Fibroblast of lung (primary cell): ENCODE measurements around the gene KAT2A. TPM values are rescaled to one million over a fixed set of nuclear protein-coding genes. Genes with fewer than 3 reads are reported as not detected.

Source experiments
- DNase-seq, 2 donors: peaks; one replicate each; pipeline versions ENCODE4 v3.0.0 to v3.0.0-alpha.2; 2010; ENCODE audit warnings: low read depth in 2 of 2
- H2AFZ ChIP-seq: 2 replicates; pipeline ENCODE4 v1.5.1; 2012; ENCODE audit warnings: low read length, control low read depth, inconsistent platforms
- H3K27ac ChIP-seq: 2 replicates; pipeline ENCODE4 v1.5.1; 2011; ENCODE audit warnings: low read length, control low read depth; ENCODE audit not compliant: insufficient read depth
- H3K27me3 ChIP-seq: 2 replicates; pipeline ENCODE4 v1.5.1; 2011; ENCODE audit warnings: mild to moderate bottlenecking, low read length; ENCODE audit not compliant: control insufficient read depth, insufficient read depth
- H3K36me3 ChIP-seq: 2 replicates; pipeline ENCODE4 v1.5.1; 2011; ENCODE audit warnings: low read length; ENCODE audit not compliant: control insufficient read depth, insufficient read depth
- H3K4me1 ChIP-seq: 2 replicates; pipeline ENCODE4 v1.5.1; 2011; ENCODE audit warnings: low read length; ENCODE audit not compliant: control insufficient read depth, insufficient read depth; ENCODE audit errors: extremely low read depth
- H3K4me2 ChIP-seq: 2 replicates; pipeline ENCODE4 v1.5.1; 2011; ENCODE audit warnings: low read length, control low read depth; ENCODE audit not compliant: insufficient read depth; ENCODE audit errors: extremely low read depth
- H3K4me3 ChIP-seq, 4 experiments: fragments of 200-600 bp in 1 of 4; sonication (generic) in 1 of 4; replicated peaks in 1 of 4; 2 replicates each; pipeline ENCODE4 v1.5.1; 2011 to 2016; ENCODE audit warnings: low read length in 4 of 4, low read depth in 3 of 4, mild to moderate bottlenecking in 3 of 4, control low read depth in 2 of 4, inconsistent platforms in 1 of 4, mixed read lengths in 1 of 4; ENCODE audit not compliant: insufficient read depth in 1 of 4; ENCODE audit errors: control extremely low read depth in 1 of 4
- H3K79me2 ChIP-seq: 2 replicates; pipeline ENCODE4 v1.5.1; 2012; ENCODE audit warnings: mild to moderate bottlenecking, low read length, inconsistent platforms; ENCODE audit not compliant: control insufficient read depth, insufficient read depth
- H3K9ac ChIP-seq: 2 replicates; pipeline ENCODE4 v1.5.1; 2011; ENCODE audit warnings: mild to moderate bottlenecking, low read length, control low read depth; ENCODE audit not compliant: insufficient read depth
- H3K9me3 ChIP-seq: 2 replicates; pipeline ENCODE4 v1.5.1; 2012; ENCODE audit warnings: low read depth, low read length; ENCODE audit not compliant: control insufficient read depth, insufficient read depth
- H4K20me1 ChIP-seq: 2 replicates; pipeline ENCODE4 v1.5.1; 2011; ENCODE audit warnings: low read length; ENCODE audit not compliant: control insufficient read depth, insufficient read depth; ENCODE audit errors: extremely low read depth
- EZH2 ChIP-seq: IDR thresholded peaks from 2 replicates; pipeline ENCODE4 v1.5.1; 2012; ENCODE audit warnings: low read length, control low read depth, mild to moderate bottlenecking; ENCODE audit errors: missing control alignments
- polyA plus RNA-seq, 2 donors: library from polyadenylated mRNA; depleted of rRNA in 1 of 2; stranded (reverse) in 1 of 2; unstranded in 1 of 2; fragments of >200 nt; gene quantifications; 2 replicates each; pipeline ENCODE4 v1.2.1, GENCODE V29; 2011 to 2012; ENCODE audit warnings: missing spikeins in 1 of 2
- total RNA-seq: library from RNA; depleted of rRNA; stranded (reverse); fragments of >200 nt; gene quantifications from 2 replicates; pipeline ENCODE4 v1.2.1, GENCODE V29; 2014
- TF ChIP-seq, protein P1 (sequence below), 2 donors: IDR thresholded peaks in 1 of 2; conservative IDR thresholded peaks in 1 of 2; 1 replicate in 1 of 2; 2 replicates in 1 of 2; pipeline ENCODE4 v1.5.1; 2011 to 2012; ENCODE audit warnings: low read length in 2 of 2, control low read depth in 1 of 2, inconsistent platforms in 1 of 2, low read depth in 1 of 2, mild to moderate bottlenecking in 1 of 2

Gene KAT2A
- total and polyA plus RNA-seq, 2 donors (not counting 1 experiment from before 2014, with no cell fraction given), result 7.8 to 9.1 TPM

DNA sequence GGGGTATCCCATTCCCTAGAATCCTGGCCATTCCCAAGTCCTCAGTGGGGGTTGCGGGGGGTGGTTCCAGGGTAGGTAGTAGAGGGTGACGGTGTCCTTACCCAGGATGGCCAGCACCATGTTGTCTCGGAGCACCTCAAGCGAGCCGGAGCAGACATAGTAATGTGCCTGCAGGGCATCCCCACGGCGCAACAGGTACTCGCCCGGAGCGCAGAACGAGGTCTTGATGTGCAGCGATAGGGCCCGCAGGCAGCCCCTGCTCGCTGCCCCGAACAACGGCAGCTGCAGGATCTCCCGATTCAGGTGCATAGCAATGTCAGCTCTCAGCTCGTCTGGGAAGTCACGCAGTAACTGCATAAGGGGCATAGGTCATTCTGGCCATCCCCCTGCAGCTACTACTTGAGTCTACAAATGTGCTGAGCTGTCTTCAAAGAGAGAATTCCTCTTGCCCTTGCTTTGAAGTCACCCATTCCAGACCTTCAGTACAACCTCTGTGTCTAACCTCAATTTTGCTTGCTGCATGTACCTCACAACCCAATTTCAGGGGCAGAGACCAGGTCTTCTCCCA is 45.1 kb upstream of the KAT2A start:
- H4K20me1 ChIP-seq, result no peaks in the 10 kb centered on the region
- H3K4me3 ChIP-seq, result no peak overlapping the region
- H3K27me3 ChIP-seq, result no peaks in the 10 kb centered on the region
- TF ChIP-seq, protein P1, sequence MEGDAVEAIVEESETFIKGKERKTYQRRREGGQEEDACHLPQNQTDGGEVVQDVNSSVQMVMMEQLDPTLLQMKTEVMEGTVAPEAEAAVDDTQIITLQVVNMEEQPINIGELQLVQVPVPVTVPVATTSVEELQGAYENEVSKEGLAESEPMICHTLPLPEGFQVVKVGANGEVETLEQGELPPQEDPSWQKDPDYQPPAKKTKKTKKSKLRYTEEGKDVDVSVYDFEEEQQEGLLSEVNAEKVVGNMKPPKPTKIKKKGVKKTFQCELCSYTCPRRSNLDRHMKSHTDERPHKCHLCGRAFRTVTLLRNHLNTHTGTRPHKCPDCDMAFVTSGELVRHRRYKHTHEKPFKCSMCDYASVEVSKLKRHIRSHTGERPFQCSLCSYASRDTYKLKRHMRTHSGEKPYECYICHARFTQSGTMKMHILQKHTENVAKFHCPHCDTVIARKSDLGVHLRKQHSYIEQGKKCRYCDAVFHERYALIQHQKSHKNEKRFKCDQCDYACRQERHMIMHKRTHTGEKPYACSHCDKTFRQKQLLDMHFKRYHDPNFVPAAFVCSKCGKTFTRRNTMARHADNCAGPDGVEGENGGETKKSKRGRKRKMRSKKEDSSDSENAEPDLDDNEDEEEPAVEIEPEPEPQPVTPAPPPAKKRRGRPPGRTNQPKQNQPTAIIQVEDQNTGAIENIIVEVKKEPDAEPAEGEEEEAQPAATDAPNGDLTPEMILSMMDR (conservative IDR thresholded peaks at IDR 0.05 in 1 of 2, IDR thresholded peaks at IDR 0.05 in 1 of 2; ENCODE audit: low read depth in 1 of 2, low read length in 2 of 2), result no peak
- no peak for TF ChIP-seq EZH2
- H3K36me3 ChIP-seq, result no peaks in the 10 kb centered on the region
- H3K9ac ChIP-seq, result no peak overlapping the region
- no peaks in the 10 kb centered on the region for H3K9me3 ChIP-seq
- no peaks in the 10 kb centered on the region for H3K79me2 ChIP-seq
- H3K4me1 ChIP-seq, result no peaks in the 10 kb centered on the region
- no peak overlapping the region for H3K4me2 ChIP-seq
- no peak overlapping the region for H3K27ac ChIP-seq
- H2AFZ ChIP-seq, result no peak overlapping the region
- no peak for DNase-seq

- Histone ChIP-seq H3K79me2 (no peaks in the 10 kb centered on the region), H3K36me3 (no peaks in the 10 kb centered on the region), H3K9ac (no peak overlapping the region), H4K20me1 (no peaks in the 10 kb centered on the region), H3K4me3 (no peak overlapping the region), H3K9me3 (no peaks in the 10 kb centered on the region), H3K4me2 (no peak overlapping the region), H3K27me3 (no peaks in the 10 kb centered on the region), H3K27ac (no peak overlapping the region), H3K4me1 (no peaks in the 10 kb centered on the region), H2AFZ (no peak overlapping the region)
- TF ChIP-seq, protein P1 (conservative IDR thresholded peaks at IDR 0.05 in 1 of 2, IDR thresholded peaks at IDR 0.05 in 1 of 2; ENCODE audit: low read depth in 1 of 2, low read length in 2 of 2), result no peak
- TF ChIP-seq EZH2, result no peak
- no peak for DNase-seq
These were observed 44.6 kb upstream of the KAT2A start for GRCh38 chr17:42165751-42166150.

DNA sequence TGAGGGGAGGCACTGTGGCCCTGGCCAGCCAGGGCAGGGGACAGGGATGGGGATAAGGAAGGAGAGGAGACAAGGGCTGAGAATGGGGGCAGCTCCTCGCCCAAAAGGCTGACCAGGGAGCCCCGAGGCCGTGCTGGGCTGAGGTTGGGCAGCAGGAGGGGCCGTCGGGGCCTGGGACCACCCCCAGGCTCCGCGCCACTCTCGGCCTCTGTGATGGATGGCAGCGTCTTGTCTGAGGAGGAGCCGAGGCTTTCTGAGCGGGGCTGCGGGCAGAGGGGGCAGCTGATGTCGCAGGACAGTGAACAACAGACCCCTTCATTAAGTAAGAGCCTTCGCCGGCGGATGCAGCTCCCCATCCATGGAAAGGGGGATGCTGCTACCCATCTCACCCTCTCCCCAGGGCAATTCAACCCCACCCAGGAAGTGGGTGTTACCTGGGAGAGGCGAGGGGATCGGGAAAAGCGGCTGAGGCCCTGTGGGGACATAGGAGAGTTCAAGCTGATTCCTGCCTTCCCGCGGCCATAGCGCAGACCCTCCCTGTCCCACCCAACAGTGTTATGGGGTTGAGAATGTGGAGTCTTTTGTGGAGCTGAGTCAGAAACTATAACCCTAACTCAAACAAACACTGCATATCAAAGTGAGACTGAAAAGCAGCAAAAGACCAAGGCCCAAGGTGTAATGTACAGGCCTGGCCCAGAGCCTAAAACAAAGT is 42.7 kb upstream of the KAT2A start:
- no peak for TF ChIP-seq EZH2
- TF ChIP-seq, protein P1 (conservative IDR thresholded peaks at IDR 0.05 in 1 of 2, IDR thresholded peaks at IDR 0.05 in 1 of 2; ENCODE audit: low read depth in 1 of 2, low read length in 2 of 2), result no peak
- no peak for DNase-seq
- H3K9me3 ChIP-seq, result no peaks in the 10 kb centered on the region
- no peak overlapping the region for H3K27ac ChIP-seq
- no peak overlapping the region for H3K9ac ChIP-seq
- no peak overlapping the region for H3K4me2 ChIP-seq
- no peak overlapping the region for H3K4me3 ChIP-seq
- no peaks in the 10 kb centered on the region for H3K27me3 ChIP-seq
- no peaks in the 10 kb centered on the region for H3K4me1 ChIP-seq
- no peaks in the 10 kb centered on the region for H3K36me3 ChIP-seq
- no peaks in the 10 kb centered on the region for H4K20me1 ChIP-seq
- no peaks in the 10 kb centered on the region for H3K79me2 ChIP-seq
- H2AFZ ChIP-seq, result no peak overlapping the region
